Keratinocyte (primary cell): Measurements from ENCODE around the gene NFATC3. TPM values are rescaled to one million over a fixed set of nuclear protein-coding genes. Genes with fewer than 3 reads are reported as not detected.

ENCODE experiments used
- DNase-seq: peaks from one replicate; pipeline ENCODE4 v3.0.0-alpha.2; 2011; ENCODE audit warnings: low read depth, missing footprints, low spot score
- FAIRE-seq: peaks from 2 replicates; lab custom pipeline; 2011; peaks lifted over from hg19 to GRCh38; lab: Jason Lieb, UNC
- H2AFZ ChIP-seq: 2 replicates; pipeline ENCODE4 v1.6.0; 2012; ENCODE audit warnings: low read length, control low read depth, inconsistent platforms; ENCODE audit not compliant: control insufficient read depth
- H3K27ac ChIP-seq: 2 replicates; pipeline ENCODE4 v1.5.1; 2011; ENCODE audit warnings: low read length; ENCODE audit not compliant: control insufficient read depth, insufficient read depth
- H3K27me3 ChIP-seq: 3 replicates; pipeline ENCODE4 v1.6.0; 2011; ENCODE audit warnings: low read length; ENCODE audit not compliant: control insufficient read depth, insufficient read depth; ENCODE audit errors: extremely low read depth
- H3K36me3 ChIP-seq, 2 experiments: 2 replicates in 1 of 2; 3 replicates in 1 of 2; pipeline ENCODE4 v1.5.1; 2011; ENCODE audit warnings: low read length in 2 of 2, mild to moderate bottlenecking in 1 of 2; ENCODE audit not compliant: control insufficient read depth in 2 of 2, insufficient read depth in 2 of 2; ENCODE audit errors: extremely low read depth in 1 of 2
- H3K4me1 ChIP-seq: 3 replicates; pipeline ENCODE4 v1.5.1; 2011; ENCODE audit warnings: low read length; ENCODE audit not compliant: control insufficient read depth, insufficient read depth; ENCODE audit errors: extremely low read depth
- H3K4me2 ChIP-seq: 3 replicates; pipeline ENCODE4 v1.6.0; 2011; ENCODE audit warnings: low read depth, low read length; ENCODE audit not compliant: control insufficient read depth, insufficient read depth; ENCODE audit errors: extremely low read depth
- H3K4me3 ChIP-seq, 3 experiments: fragments of 200-600 bp in 1 of 3; sonication (generic) in 1 of 3; 2 replicates in 2 of 3; 3 replicates in 1 of 3; pipeline ENCODE4 v1.5.1; 2011 to 2016; ENCODE audit warnings: low read length in 3 of 3, mild to moderate bottlenecking in 3 of 3, control low read depth in 2 of 3, inconsistent platforms in 1 of 3, low read depth in 1 of 3, mixed read lengths in 1 of 3, mixed run types in 1 of 3, moderate library complexity in 1 of 3; ENCODE audit not compliant: control insufficient read depth in 2 of 3, insufficient read depth in 2 of 3; ENCODE audit errors: extremely low read depth in 1 of 3
- H3K79me2 ChIP-seq: 2 replicates; pipeline ENCODE4 v1.6.0; 2012; ENCODE audit warnings: low read length; ENCODE audit not compliant: control insufficient read depth, insufficient read depth
- H3K9ac ChIP-seq: 3 replicates; pipeline ENCODE4 v1.6.0; 2011; ENCODE audit warnings: low read length; ENCODE audit not compliant: control insufficient read depth, insufficient read depth; ENCODE audit errors: extremely low read depth
- H3K9me1 ChIP-seq: 3 replicates; pipeline ENCODE4 v1.6.0; 2011; ENCODE audit warnings: low read length; ENCODE audit not compliant: control insufficient read depth, insufficient read depth; ENCODE audit errors: extremely low read depth
- H3K9me3 ChIP-seq: 2 replicates; pipeline ENCODE4 v1.5.1; 2012; ENCODE audit warnings: low read depth, low read length; ENCODE audit not compliant: control insufficient read depth
- H4K20me1 ChIP-seq: 3 replicates; pipeline ENCODE4 v1.6.0; 2011; ENCODE audit warnings: low read length; ENCODE audit not compliant: control insufficient read depth, insufficient read depth; ENCODE audit errors: extremely low read depth
- CTCF ChIP-seq, 3 experiments: IDR thresholded peaks in 1 of 3; conservative IDR thresholded peaks in 1 of 3; optimal IDR thresholded peaks in 1 of 3; 2 replicates in 2 of 3; 3 replicates in 1 of 3; pipeline versions ENCODE3 to v1.5.1; 2011; ENCODE audit warnings: low read length in 3 of 3, mild to moderate bottlenecking in 3 of 3, moderate library complexity in 2 of 3, control low read depth in 1 of 3, inconsistent platforms in 1 of 3; ENCODE audit not compliant: insufficient read depth in 2 of 3; ENCODE audit errors: extremely low read depth in 1 of 3
- EZH2 ChIP-seq: IDR thresholded peaks from one replicate; pipeline ENCODE4 v1.6.1; 2012; ENCODE audit warnings: inconsistent platforms, mild to moderate bottlenecking, low read length, moderate library complexity
- dilution Hi-C: fragments of 300-500 bp; cut with MboI; formaldehyde crosslinking; loops from one replicate; pipeline ENCODE4 v1.7.0; 2020; ENCODE audit warnings: low sequenced_read_pairs; ENCODE audit not compliant: extremely low pct_ligation_motif_present
- polyA plus RNA-seq, 5 experiments: library from polyadenylated mRNA; depleted of rRNA in 3 of 5; stranded (reverse) in 3 of 5; stranded (forward) in 1 of 5; unstranded in 1 of 5; fragments of >200 nt; gene quantifications; 1 replicate in 1 of 5; 2 replicates in 3 of 5; 3 replicates in 1 of 5; pipeline versions ENCODE4 v1.2.1 to v1.2.3, GENCODE V29; 2011 to 2012; ENCODE audit warnings: missing spikeins in 2 of 5, low read depth in 1 of 5, low replicate concordance in 1 of 5

The NFATC3 gene
- polyA plus RNA-seq, 1 donor (not counting 4 experiments of a cell fraction or from before 2014, with no cell fraction given) = 11.5 TPM

GRCh38 chr16:68166264-68166663 lies 81.1 kb downstream of the NFATC3 start:
- DNase-seq (no peak), FAIRE-seq (no peak)
- dilution Hi-C loops = no loop called here
- H2AFZ ChIP-seq = no peak overlapping the region
- H3K9me3 ChIP-seq = no peaks in the 10 kb centered on the region
- no peaks in the 10 kb centered on the region for H3K27me3 ChIP-seq
- H3K9ac ChIP-seq = no peak overlapping the region
- no peaks in the 10 kb centered on the region for H3K4me1 ChIP-seq
- H3K79me2 ChIP-seq = no peaks in the 10 kb centered on the region
- no peak for TF ChIP-seq CTCF (optimal IDR thresholded peaks at IDR 0.05 in 1 of 3, IDR thresholded peaks at IDR 0.05 in 1 of 3, conservative IDR thresholded peaks at IDR 0.05 in 1 of 3; ENCODE audit: extremely low read depth in 1 of 3, insufficient read depth in 2 of 3, low read length in 3 of 3)
- no peak for TF ChIP-seq EZH2
- no peak overlapping the region for H3K4me2 ChIP-seq
- H3K36me3 ChIP-seq = peaks cover 0 to 5% of the 10 kb centered on the region in 2 experiments
- no peaks in the 10 kb centered on the region for H3K9me1 ChIP-seq
- H4K20me1 ChIP-seq = no peaks in the 10 kb centered on the region
- H3K27ac ChIP-seq = no peak overlapping the region
- H3K4me3 ChIP-seq = no peak overlapping the region

GRCh38 chr16:68179196-68179795 lies 94.1 kb downstream of the NFATC3 start:
- Histone ChIP-seq H2AFZ (no peak overlapping the region), H3K36me3 (peaks cover 6 to 11% of the 10 kb centered on the region in 2 experiments), H3K27me3 (no peaks in the 10 kb centered on the region), H3K4me1 (no peaks in the 10 kb centered on the region), H3K4me2 (no peak overlapping the region), H3K79me2 (no peaks in the 10 kb centered on the region), H3K9me1 (no peaks in the 10 kb centered on the region), H3K4me3 (no peak overlapping the region), H4K20me1 (no peaks in the 10 kb centered on the region), H3K9ac (no peak overlapping the region), H3K27ac (no peak overlapping the region), H3K9me3 (no peaks in the 10 kb centered on the region)
- dilution Hi-C loops = no loop called here
- no peak for TF ChIP-seq CTCF (optimal IDR thresholded peaks at IDR 0.05 in 1 of 3, IDR thresholded peaks at IDR 0.05 in 1 of 3, conservative IDR thresholded peaks at IDR 0.05 in 1 of 3; ENCODE audit: extremely low read depth in 1 of 3, insufficient read depth in 2 of 3, low read length in 3 of 3)
- TF ChIP-seq EZH2 = no peak
- FAIRE-seq (no peak), DNase-seq (no peak)
